ENCODE data around the gene KRTAP5-3. TPM values are rescaled to one million over a fixed set of nuclear protein-coding genes. Genes with fewer than 3 reads are reported as not detected.
A peak's percentile ranks its signal among the peaks of the same experiment; 100 is the strongest.

KRTAP5-3 gene
- total and polyA plus RNA-seq, 2 of the 13 experiments (the other 11 are each of a cell fraction or from before 2014, with no cell fraction given), result not detected

DNA sequence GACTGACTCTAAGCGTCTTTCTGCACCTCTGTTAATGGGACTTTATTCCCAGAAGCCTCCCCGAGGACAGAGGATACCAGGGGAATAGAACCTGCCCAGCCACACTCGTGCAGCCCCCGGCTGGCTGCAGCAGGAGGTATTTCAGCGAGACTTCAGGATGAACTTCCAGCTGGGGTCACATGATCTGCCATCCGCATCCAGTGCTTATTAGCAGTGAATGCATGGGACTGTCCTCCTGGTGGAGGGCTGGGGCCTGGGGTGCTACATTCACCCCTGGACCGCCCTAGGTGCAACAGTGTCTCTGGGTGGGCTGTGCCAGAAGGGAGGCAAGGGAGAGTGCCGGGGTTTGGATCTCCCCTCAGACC is 37.8 kb downstream of the KRTAP5-3 start:
- peaks cover 47% of the 10 kb centered on the region for H3K4me1 ChIP-seq (ENCODE audit: insufficient read depth, low read length)
- H3K4me2 ChIP-seq (ENCODE audit: low read depth, low read length), result peak overlapping the region; percentile 75
- no peak for FAIRE-seq
- no peak for DNase-seq (ENCODE audit: low spot score)
- intact Hi-C loops (cut with micrococcal nuclease; ENCODE audit: unreplicated experiment), result no loop called here
- POLR2A ChIA-PET, result no interaction called here
- H4K20me1 ChIP-seq (ENCODE audit: insufficient read depth, low read length), result peaks cover 39% of the 10 kb centered on the region; the same call in 1 of the 2 replicates
- H3K9me3 ChIP-seq (ENCODE audit: low read length), result no peaks in the 10 kb centered on the region
- no peaks in the 10 kb centered on the region for H3K79me2 ChIP-seq (ENCODE audit: insufficient read depth, low read length)
- CTCF ChIA-PET (ENCODE audit: low intra/inter-chr PET ratio, low total read pairs), result no interaction called here
- H2AFZ ChIP-seq (ENCODE audit: low read length), result no peak overlapping the region
- peak overlapping the region in 2 of 3 experiments; percentile 72 to 78; a peak in 4 of 6 replicates for H3K4me3 ChIP-seq (replicated peaks in 1 of 3; ENCODE audit: insufficient read depth in 1 of 3, low read depth in 2 of 3, low read length in 3 of 3)
- in situ Hi-C loops (cut with HindIII; ENCODE audit: extremely low pct_ligation_motif_present, low pct_unique_long_range_greater_than_20kb), result no loop called here
- no peak for ATAC-seq
- peaks cover 1 to 17% of the 10 kb centered on the region in 2 experiments; a peak in 3 of 5 replicates for H3K27me3 ChIP-seq (ENCODE audit: control insufficient read depth in 1 of 2, insufficient read depth in 2 of 2, low read length in 2 of 2)
- TF ChIP-seq NCOR1 (IDR thresholded peaks at IDR 0.05; ENCODE audit: borderline replicate concordance, low read length) (0 out of 2 replicates have a peak, but pooled peaks have one; percentile 18), RAD21 (CRISPR knock-in tag; IDR thresholded peaks at IDR 0.05) (no peak), KDM1A (CRISPR knock-in tag; IDR thresholded peaks at IDR 0.05) (0 out of 2 replicates have a peak, but pooled peaks have one; percentile 36), SP1 (IDR thresholded peaks at IDR 0.05) (no peak), SP1 (CRISPR knock-in tag; IDR thresholded peaks at IDR 0.05) (no peak), RAD51 (IDR thresholded peaks at IDR 0.05; ENCODE audit: borderline replicate concordance) (no peak), ATF7-NPFF (CRISPR knock-in tag; IDR thresholded peaks at IDR 0.05; ENCODE audit: low read depth) (no peak), MLLT10 (CRISPR knock-in tag; IDR thresholded peaks at IDR 0.05) (no peak), ZMYM3 (CRISPR knock-in tag; IDR thresholded peaks at IDR 0.05) (peak; percentile 88), SNAPC2 (CRISPR knock-in tag; IDR thresholded peaks at IDR 0.05) (0 out of 2 replicates have a peak, but pooled peaks have one; percentile 22), REPIN1 (CRISPR knock-in tag; IDR thresholded peaks at IDR 0.05; ENCODE audit: borderline replicate concordance, low read depth) (0 out of 2 replicates have a peak, but pooled peaks have one; percentile 42), MTA1 (CRISPR knock-in tag; IDR thresholded peaks at IDR 0.05; ENCODE audit: borderline replicate concordance) (no peak), HDAC1 (CRISPR knock-in tag; IDR thresholded peaks at IDR 0.05) (0 out of 2 replicates have a peak, but pooled peaks have one; percentile 31), HES4 (CRISPR knock-in tag; IDR thresholded peaks at IDR 0.05; ENCODE audit: borderline replicate concordance) (peak; percentile 27; the same call in 1 of the 2 replicates), ZNF333 (CRISPR knock-in tag; IDR thresholded peaks at IDR 0.05; ENCODE audit: borderline replicate concordance) (0 out of 2 replicates have a peak, but pooled peaks have one; percentile 3), ARNTL (CRISPR knock-in tag; IDR thresholded peaks at IDR 0.05) (no peak), ZNF367 (CRISPR knock-in tag; IDR thresholded peaks at IDR 0.05; ENCODE audit: borderline replicate concordance) (no peak), ZBTB3 (CRISPR knock-in tag; IDR thresholded peaks at IDR 0.05; ENCODE audit: borderline replicate concordance, low read depth) (no peak), ADNP (CRISPR knock-in tag; IDR thresholded peaks at IDR 0.05) (peak; percentile 73; the same call in 1 of the 2 replicates), HDAC6 (IDR thresholded peaks at IDR 0.05; ENCODE audit: low read depth, low read length) (no peak), HOXA5 (CRISPR knock-in tag; IDR thresholded peaks at IDR 0.05) (no peak)
- TF ChIP-seq, protein P1, sequence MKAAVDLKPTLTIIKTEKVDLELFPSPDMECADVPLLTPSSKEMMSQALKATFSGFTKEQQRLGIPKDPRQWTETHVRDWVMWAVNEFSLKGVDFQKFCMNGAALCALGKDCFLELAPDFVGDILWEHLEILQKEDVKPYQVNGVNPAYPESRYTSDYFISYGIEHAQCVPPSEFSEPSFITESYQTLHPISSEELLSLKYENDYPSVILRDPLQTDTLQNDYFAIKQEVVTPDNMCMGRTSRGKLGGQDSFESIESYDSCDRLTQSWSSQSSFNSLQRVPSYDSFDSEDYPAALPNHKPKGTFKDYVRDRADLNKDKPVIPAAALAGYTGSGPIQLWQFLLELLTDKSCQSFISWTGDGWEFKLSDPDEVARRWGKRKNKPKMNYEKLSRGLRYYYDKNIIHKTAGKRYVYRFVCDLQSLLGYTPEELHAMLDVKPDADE (CRISPR knock-in tag; IDR thresholded peaks at IDR 0.05), result no peak
- TF ChIP-seq, protein P2, sequence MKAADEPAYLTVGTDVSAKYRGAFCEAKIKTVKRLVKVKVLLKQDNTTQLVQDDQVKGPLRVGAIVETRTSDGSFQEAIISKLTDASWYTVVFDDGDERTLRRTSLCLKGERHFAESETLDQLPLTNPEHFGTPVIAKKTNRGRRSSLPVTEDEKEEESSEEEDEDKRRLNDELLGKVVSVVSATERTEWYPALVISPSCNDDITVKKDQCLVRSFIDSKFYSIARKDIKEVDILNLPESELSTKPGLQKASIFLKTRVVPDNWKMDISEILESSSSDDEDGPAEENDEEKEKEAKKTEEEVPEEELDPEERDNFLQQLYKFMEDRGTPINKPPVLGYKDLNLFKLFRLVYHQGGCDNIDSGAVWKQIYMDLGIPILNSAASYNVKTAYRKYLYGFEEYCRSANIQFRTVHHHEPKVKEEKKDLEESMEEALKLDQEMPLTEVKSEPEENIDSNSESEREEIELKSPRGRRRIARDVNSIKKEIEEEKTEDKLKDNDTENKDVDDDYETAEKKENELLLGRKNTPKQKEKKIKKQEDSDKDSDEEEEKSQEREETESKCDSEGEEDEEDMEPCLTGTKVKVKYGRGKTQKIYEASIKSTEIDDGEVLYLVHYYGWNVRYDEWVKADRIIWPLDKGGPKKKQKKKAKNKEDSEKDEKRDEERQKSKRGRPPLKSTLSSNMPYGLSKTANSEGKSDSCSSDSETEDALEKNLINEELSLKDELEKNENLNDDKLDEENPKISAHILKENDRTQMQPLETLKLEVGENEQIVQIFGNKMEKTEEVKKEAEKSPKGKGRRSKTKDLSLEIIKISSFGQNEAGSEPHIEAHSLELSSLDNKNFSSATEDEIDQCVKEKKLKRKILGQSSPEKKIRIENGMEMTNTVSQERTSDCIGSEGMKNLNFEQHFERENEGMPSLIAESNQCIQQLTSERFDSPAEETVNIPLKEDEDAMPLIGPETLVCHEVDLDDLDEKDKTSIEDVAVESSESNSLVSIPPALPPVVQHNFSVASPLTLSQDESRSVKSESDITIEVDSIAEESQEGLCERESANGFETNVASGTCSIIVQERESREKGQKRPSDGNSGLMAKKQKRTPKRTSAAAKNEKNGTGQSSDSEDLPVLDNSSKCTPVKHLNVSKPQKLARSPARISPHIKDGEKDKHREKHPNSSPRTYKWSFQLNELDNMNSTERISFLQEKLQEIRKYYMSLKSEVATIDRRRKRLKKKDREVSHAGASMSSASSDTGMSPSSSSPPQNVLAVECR (CRISPR knock-in tag; IDR thresholded peaks at IDR 0.05; ENCODE audit: borderline replicate concordance), result 0 out of 2 replicates have a peak, but pooled peaks have one; percentile 13
- peak overlapping the region; percentile 84; the same call in 1 of the 2 replicates for H3K9ac ChIP-seq (ENCODE audit: insufficient read depth, low read depth, low read length)
- H3K36me3 ChIP-seq (replicated peaks in 1 of 2; ENCODE audit: control insufficient read depth in 1 of 2, insufficient read depth in 2 of 2, low read length in 2 of 2), result no peaks in the 10 kb centered on the region
- H3K27ac ChIP-seq (ENCODE audit: extremely low read length, insufficient read depth, low read length), result no peak overlapping the region
- BruUV-seq (replicated peaks), result TSS peak; percentile 64
- 30% methylated on average over 4 of the region's 8 CpGs for WGBS (ENCODE audit: low lambda C conversion rate)
